Thyroid gland (tissue), 4 donors: ENCODE results near the gene GPC6. TPM values are rescaled to one million over a fixed set of nuclear protein-coding genes. Genes with fewer than 3 reads are reported as not detected.
A peak's percentile ranks its signal among the peaks of the same experiment; 100 is the strongest.

Experiments used
- DNase-seq, 2 donors: peaks; one replicate each; pipeline ENCODE4 v3.0.0-alpha.2; 2019
- H3K27ac ChIP-seq, 3 donors: fragments of 200-600 bp; sonication (generic); 1 replicate in 2 of 3; 2 replicates in 1 of 3; pipeline ENCODE4 v1.5.1; 2016 to 2019; ENCODE audit warnings: mild to moderate bottlenecking in 1 of 3, moderate library complexity in 1 of 3
- H3K27me3 ChIP-seq: fragments of 200-600 bp; sonication (generic); one replicate; pipeline ENCODE4 v1.5.1; 2019
- H3K36me3 ChIP-seq, 2 donors: fragments of 200-600 bp; sonication (generic); one replicate each; pipeline ENCODE4 v1.5.1; 2016 to 2019
- H3K4me1 ChIP-seq, 2 donors: fragments of 200-600 bp; sonication (generic); one replicate each; pipeline ENCODE4 v1.5.1; 2017 to 2019
- H3K4me3 ChIP-seq, 3 donors: fragments of 200-600 bp; sonication (generic); replicated peaks in 1 of 3; 1 replicate in 2 of 3; 2 replicates in 1 of 3; pipeline ENCODE4 v1.5.1; 2016; ENCODE audit warnings: mild to moderate bottlenecking in 1 of 3
- H3K9me3 ChIP-seq: fragments of 200-600 bp; sonication (generic); one replicate; pipeline ENCODE4 v1.5.1; 2017
- CTCF ChIP-seq, 6 experiments: fragments of 200-600 bp in 3 of 6; fragments of 450-650 bp in 3 of 6; sonication (generic) in 3 of 6; IDR thresholded peaks; one replicate each; pipeline ENCODE4 v1.5.1; 2016 to 2019; ENCODE audit warnings: antibody characterized with exemption in 6 of 6, mild to moderate bottlenecking in 2 of 6, inconsistent platforms in 1 of 6, moderate library complexity in 1 of 6
- POLR2A ChIP-seq, 2 donors: fragments of 450-650 bp; IDR thresholded peaks; one replicate each; pipeline ENCODE4 v1.6.1; 2017; ENCODE audit warnings: antibody characterized with exemption in 2 of 2, mild to moderate bottlenecking in 2 of 2, moderate library complexity in 1 of 2
- WGBS, 2 donors: methylation state at CpG; one replicate each; pipeline ENCODE4 v1.1.5; 2017; 5-methylcytosine and 5-hydroxymethylcytosine counted together
- intact Hi-C: fragments of 100-400 bp; cut with DNase I; formaldehyde crosslinking; loops from one replicate; pipeline ENCODE4 v1.15.1; 2023
- total RNA-seq, 4 donors: library from RNA; depleted of rRNA; stranded (reverse); fragments of >200 nt; gene quantifications; one replicate each; pipeline ENCODE4 v1.2.3, GENCODE V29; 2016

Gene GPC6
- total RNA-seq, 4 donors from 2014 or later, result 2.8 to 13.4 (median 7.5) TPM

- no peak for TF ChIP-seq CTCF (IDR thresholded peaks at IDR 0.05)
- TF ChIP-seq POLR2A (IDR thresholded peaks at IDR 0.05), result no peak
- H3K9me3 ChIP-seq, result no peaks in the 10 kb centered on the region
- intact Hi-C loops, result no loop called here
- H3K27ac ChIP-seq, result no peak overlapping the region
- H3K36me3 ChIP-seq, result no peaks in the 10 kb centered on the region
- no peaks in the 10 kb centered on the region for H3K4me1 ChIP-seq
- H3K27me3 ChIP-seq, result no peaks in the 10 kb centered on the region
- WGBS, 2 donors, result 51 to 63% methylated on average over 3 of the region's 3 CpGs
- DNase-seq, result no peak
- no peak overlapping the region for H3K4me3 ChIP-seq
Measured at GRCh38 chr13:93522501-93522900, 295.9 kb downstream of the GPC6 start.

GRCh38 chr13:93525087-93525486 lies 298.5 kb downstream of the GPC6 start:
- Histone ChIP-seq H3K9me3 (no peaks in the 10 kb centered on the region), H3K27me3 (no peaks in the 10 kb centered on the region), H3K4me1 (no peaks in the 10 kb centered on the region), H3K4me3 (no peak overlapping the region), H3K36me3 (no peaks in the 10 kb centered on the region), H3K27ac (no peak overlapping the region)
- intact Hi-C loops, result no loop called here
- DNase-seq, result no peak
- no peak for TF ChIP-seq POLR2A (IDR thresholded peaks at IDR 0.05)
- TF ChIP-seq CTCF (IDR thresholded peaks at IDR 0.05), result no peak

GRCh38 chr13:93527748-93528297 lies 301.2 kb downstream of the GPC6 start:
- Histone ChIP-seq H3K27ac (no peak overlapping the region), H3K4me3 (no peak overlapping the region), H3K4me1 (no peaks in the 10 kb centered on the region), H3K9me3 (no peaks in the 10 kb centered on the region), H3K36me3 (no peaks in the 10 kb centered on the region), H3K27me3 (no peaks in the 10 kb centered on the region)
- TF ChIP-seq POLR2A (IDR thresholded peaks at IDR 0.05), result no peak
- no peak for DNase-seq
- intact Hi-C loops, result no loop called here
- 84 to 87% methylated on average over 2 of the region's 2 CpGs for WGBS, 2 donors

GRCh38 chr13:93529961-93530360 lies 303.4 kb downstream of the GPC6 start:
- no peaks in the 10 kb centered on the region for H3K27me3 ChIP-seq
- intact Hi-C loops, result no loop called here
- no peak overlapping the region for H3K27ac ChIP-seq
- WGBS, 2 donors, result 87 to 94% methylated on average over 2 of the region's 2 CpGs
- H3K4me3 ChIP-seq, result no peak overlapping the region
- H3K36me3 ChIP-seq, result no peaks in the 10 kb centered on the region
- H3K9me3 ChIP-seq, result no peaks in the 10 kb centered on the region
- DNase-seq, result no peak
- H3K4me1 ChIP-seq, result no peaks in the 10 kb centered on the region
- TF ChIP-seq CTCF (IDR thresholded peaks at IDR 0.05) (no peak), POLR2A (IDR thresholded peaks at IDR 0.05) (no peak)

- TF ChIP-seq POLR2A (IDR thresholded peaks at IDR 0.05) (no peak), CTCF (IDR thresholded peaks at IDR 0.05) (no peak)
- no peaks in the 10 kb centered on the region for H3K4me1 ChIP-seq
- no peak overlapping the region for H3K4me3 ChIP-seq
- DNase-seq, result peak in 1 of 2 donors; percentile 13
- no peaks in the 10 kb centered on the region for H3K36me3 ChIP-seq
- H3K27ac ChIP-seq, result no peak overlapping the region
- WGBS, 2 donors, result 63 to 69% methylated on average over 6 of the region's 6 CpGs
- intact Hi-C loops, result no loop called here
- no peaks in the 10 kb centered on the region for H3K27me3 ChIP-seq
- no peaks in the 10 kb centered on the region for H3K9me3 ChIP-seq
Measured at GRCh38 chr13:93534181-93534700, 307.6 kb downstream of the GPC6 start.
